ENCODE data around the gene CCP110. TPM values are rescaled to one million over a fixed set of nuclear protein-coding genes. Genes with fewer than 3 reads are reported as not detected.
"Not testable (repeated sequence)": the region's sequence is repeated elsewhere in the genome, so short reads cannot be mapped to it uniquely, and the experiment has no call there.

Gene CCP110
- total and polyA plus RNA-seq, 4 donors: 7.4 to 67.9 (median 15.4) TPM

- Histone ChIP-seq H3K4me3 (no peak overlapping the region), H3K9ac (ENCODE audit: insufficient read depth in 1 of 2, low read length in 2 of 2) (no peak overlapping the region), H3K27me3 (ENCODE audit: control insufficient read depth in 3 of 3, insufficient read depth in 3 of 3, low read length in 2 of 3) (no peaks in the 10 kb centered on the region), H3K36me3 (ENCODE audit: control insufficient read depth in 4 of 4, insufficient read depth in 4 of 4, low read length in 4 of 4) (peaks cover 14 to 35% (median 17%) of the 10 kb centered on the region in 4 donors), H3K4me1 (ENCODE audit: control insufficient read depth in 5 of 5, insufficient read depth in 5 of 5, low read length in 5 of 5) (no peaks in the 10 kb centered on the region), H3K27ac (ENCODE audit: low read depth in 1 of 2, low read length in 1 of 2) (no peak overlapping the region), H3K9me3 (ENCODE audit: control insufficient read depth in 4 of 4, insufficient read depth in 3 of 4, low read length in 3 of 4) (no peaks in the 10 kb centered on the region)
- no peak for DNase-seq
- 85 to 88% methylated on average over 3 of the region's 3 CpGs for WGBS, 2 donors
- ATAC-seq (ENCODE audit: insufficient read depth, low FRiP score): no peak
- TF ChIP-seq CTCF (IDR thresholded peaks at IDR 0.05; ENCODE audit: control extremely low read depth, extremely low read depth): no peak
These were observed 18.5 kb downstream of the CCP110 start for GRCh38 chr16:19542138-19542821.

- not testable (repeated sequence) for H3K9ac ChIP-seq (ENCODE audit: insufficient read depth in 1 of 2, low read length in 2 of 2); H3K4me1 ChIP-seq (ENCODE audit: control insufficient read depth in 5 of 5, insufficient read depth in 5 of 5, low read length in 5 of 5); H3K27me3 ChIP-seq (ENCODE audit: control insufficient read depth in 3 of 3, insufficient read depth in 3 of 3, low read length in 2 of 3); H3K27ac ChIP-seq (ENCODE audit: low read depth in 1 of 2, low read length in 1 of 2); H3K4me3 ChIP-seq; H3K9me3 ChIP-seq (ENCODE audit: control insufficient read depth in 4 of 4, insufficient read depth in 3 of 4, low read length in 3 of 4); ATAC-seq (ENCODE audit: insufficient read depth, low FRiP score); DNase-seq
- peaks cover 11 to 34% (median 13%) of the 10 kb centered on the region in 4 donors for H3K36me3 ChIP-seq (ENCODE audit: control insufficient read depth in 4 of 4, insufficient read depth in 4 of 4, low read length in 4 of 4)
- WGBS, 2 donors: 67 to 68% methylated on average over 10 of the region's 10 CpGs
These were observed 19.7 kb downstream of the CCP110 start for GRCh38 chr16:19543278-19543996.

GRCh38 chr16:19548144-19548543, 24.4 kb downstream of the CCP110 start:
- Histone ChIP-seq H3K27me3 (ENCODE audit: control insufficient read depth in 3 of 3, insufficient read depth in 3 of 3, low read length in 2 of 3) (no peaks in the 10 kb centered on the region), H3K9ac (ENCODE audit: insufficient read depth in 1 of 2, low read length in 2 of 2) (no peak overlapping the region), H3K4me3 (no peak overlapping the region), H3K4me1 (ENCODE audit: control insufficient read depth in 5 of 5, insufficient read depth in 5 of 5, low read length in 5 of 5) (no peaks in the 10 kb centered on the region), H3K36me3 (ENCODE audit: control insufficient read depth in 4 of 4, insufficient read depth in 4 of 4, low read length in 4 of 4) (peaks cover 5 to 17% (median 7%) of the 10 kb centered on the region in 4 donors), H3K27ac (ENCODE audit: low read depth in 1 of 2, low read length in 1 of 2) (no peak overlapping the region), H3K9me3 (ENCODE audit: control insufficient read depth in 4 of 4, insufficient read depth in 3 of 4, low read length in 3 of 4) (no peaks in the 10 kb centered on the region)
- DNase-seq: no peak
- WGBS, 2 donors: 95 to 98% methylated on average over 3 of the region's 3 CpGs
- no peak for TF ChIP-seq CTCF (IDR thresholded peaks at IDR 0.05; ENCODE audit: control extremely low read depth, extremely low read depth)
- no peak for ATAC-seq (ENCODE audit: insufficient read depth, low FRiP score)

GRCh38 chr16:19549673-19550072, 25.9 kb downstream of the CCP110 start:
- TF ChIP-seq CTCF (IDR thresholded peaks at IDR 0.05; ENCODE audit: control extremely low read depth, extremely low read depth): no peak
- H3K4me1 ChIP-seq (ENCODE audit: control insufficient read depth in 5 of 5, insufficient read depth in 5 of 5, low read length in 5 of 5): no peaks in the 10 kb centered on the region
- no peak overlapping the region for H3K27ac ChIP-seq (ENCODE audit: low read depth in 1 of 2, low read length in 1 of 2)
- no peaks in the 10 kb centered on the region for H3K27me3 ChIP-seq (ENCODE audit: control insufficient read depth in 3 of 3, insufficient read depth in 3 of 3, low read length in 2 of 3)
- H3K9ac ChIP-seq (ENCODE audit: insufficient read depth in 1 of 2, low read length in 2 of 2): no peak overlapping the region
- H3K4me3 ChIP-seq: no peak overlapping the region
- ATAC-seq (ENCODE audit: insufficient read depth, low FRiP score): no peak
- no peak for DNase-seq
- H3K36me3 ChIP-seq (ENCODE audit: control insufficient read depth in 4 of 4, insufficient read depth in 4 of 4, low read length in 4 of 4): peaks cover 3 to 17% (median 5%) of the 10 kb centered on the region in 4 donors
- no peaks in the 10 kb centered on the region for H3K9me3 ChIP-seq (ENCODE audit: control insufficient read depth in 4 of 4, insufficient read depth in 3 of 4, low read length in 3 of 4)
